NCI-H146 treated with DMSO at 0.1 percent for 48 hours (cell line): Measurements from ENCODE around the gene MICALL2.

ENCODE experiments used
- DNase-seq: peaks from one replicate; lab custom pipeline; 2025; ENCODE audit not compliant: unreplicated experiment; lab: John Stamatoyannopoulos, UW

MICALL2 gene

DNA sequence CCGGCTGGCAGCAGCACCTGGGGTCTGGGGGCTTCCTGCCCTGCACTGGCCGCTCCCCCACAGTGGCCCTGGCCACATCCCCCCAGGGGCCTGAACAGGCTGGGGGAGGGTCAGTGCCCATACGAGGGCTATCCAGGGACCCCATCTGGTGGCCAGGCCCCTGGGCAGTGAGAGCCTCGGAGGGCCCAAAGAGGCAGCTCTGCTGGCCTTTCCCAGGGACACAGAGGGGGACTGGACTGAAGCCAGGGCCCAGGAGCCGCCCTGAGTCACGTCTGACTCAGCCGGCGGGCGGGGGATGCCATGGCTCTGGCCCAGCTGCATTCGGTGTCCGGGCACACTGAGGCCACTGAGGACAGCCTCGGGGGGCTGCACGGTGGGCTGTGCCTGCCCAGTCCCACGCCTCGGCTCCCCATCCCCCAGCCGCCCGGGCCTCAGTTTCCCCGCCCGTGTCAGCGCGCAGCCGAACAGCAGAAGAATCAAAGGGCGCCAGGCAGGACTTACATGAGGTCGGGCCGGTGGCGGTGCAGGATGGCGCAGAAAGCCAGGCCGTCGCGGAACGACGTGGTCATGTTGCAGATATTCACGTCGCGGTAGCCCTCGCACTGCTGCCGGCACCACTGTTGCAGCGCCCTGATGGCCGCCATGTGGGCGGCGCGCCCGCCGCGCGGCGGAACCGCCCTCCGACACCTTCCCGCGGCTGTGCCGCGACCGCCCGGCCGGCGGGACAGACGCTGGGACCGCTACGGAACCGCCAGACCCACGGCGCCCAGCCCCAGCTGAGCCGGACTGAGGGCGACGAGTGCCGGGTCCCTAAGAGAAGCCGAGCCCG lies at the start of gene MICALL2:
MICALL2 (minus strand) TSS at position 788 of the 829 bp plus-strand sequence; CDS start at position 644, 144 bp downstream.
- DNase-seq: no peak

GRCh38 chr7:1508277-1508758 lies 49.0 kb upstream of the MICALL2 start:
- no peak for DNase-seq

- no peak for DNase-seq
Measured at GRCh38 chr7:1505731-1506550, 46.7 kb upstream of the MICALL2 start.

GRCh38 chr7:1503816-1504775 lies 44.8 kb upstream of the MICALL2 start, which contains the start of gene INTS1:
Gene INTS1, minus strand, starts transcription at chr7:1504389. Its CDS starts 429 bp downstream, at chr7:1503960.
- DNase-seq: peak; percentile 91

DNA sequence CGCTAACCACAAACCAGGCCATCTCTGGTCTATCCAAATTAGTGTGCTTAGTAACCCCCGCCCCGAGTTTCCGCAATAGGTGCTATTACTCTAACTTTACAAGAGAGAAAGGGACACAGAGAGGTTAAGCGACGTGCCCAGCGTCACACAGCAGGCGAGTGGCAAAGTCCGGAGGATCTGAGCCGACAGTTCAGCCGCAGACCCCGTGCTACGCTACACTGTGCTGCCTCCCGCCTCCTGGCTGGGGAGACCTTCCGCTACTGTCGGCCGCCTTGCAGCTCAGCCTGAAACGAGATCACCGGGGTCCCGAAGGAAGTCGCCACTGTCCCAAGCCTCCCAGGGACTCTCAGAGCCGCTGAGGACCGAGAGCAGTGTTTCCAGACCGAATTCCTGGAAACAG lies 44.1 kb upstream of the MICALL2 start:
- DNase-seq: no peak

DNA sequence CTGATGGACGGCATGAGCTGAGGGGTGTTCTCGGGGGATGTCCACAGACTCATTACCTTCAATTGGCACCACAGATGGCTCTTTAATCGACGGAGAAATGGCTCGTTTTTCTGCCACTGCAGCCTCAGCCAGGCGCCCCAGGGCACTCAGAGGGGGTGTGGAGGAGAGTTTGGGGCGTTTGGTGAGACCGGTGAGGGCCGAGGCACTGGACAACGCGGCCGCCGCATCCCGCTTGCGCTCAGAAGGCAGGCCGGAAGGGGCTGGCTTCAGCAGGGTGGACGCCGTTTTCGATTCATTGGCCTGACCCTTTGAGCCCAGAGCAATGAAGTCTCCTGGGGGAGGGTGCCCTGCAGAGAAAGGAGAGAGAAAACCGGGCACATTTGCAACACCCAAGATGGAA lies 43.6 kb upstream of the MICALL2 start:
- DNase-seq: no peak

DNA sequence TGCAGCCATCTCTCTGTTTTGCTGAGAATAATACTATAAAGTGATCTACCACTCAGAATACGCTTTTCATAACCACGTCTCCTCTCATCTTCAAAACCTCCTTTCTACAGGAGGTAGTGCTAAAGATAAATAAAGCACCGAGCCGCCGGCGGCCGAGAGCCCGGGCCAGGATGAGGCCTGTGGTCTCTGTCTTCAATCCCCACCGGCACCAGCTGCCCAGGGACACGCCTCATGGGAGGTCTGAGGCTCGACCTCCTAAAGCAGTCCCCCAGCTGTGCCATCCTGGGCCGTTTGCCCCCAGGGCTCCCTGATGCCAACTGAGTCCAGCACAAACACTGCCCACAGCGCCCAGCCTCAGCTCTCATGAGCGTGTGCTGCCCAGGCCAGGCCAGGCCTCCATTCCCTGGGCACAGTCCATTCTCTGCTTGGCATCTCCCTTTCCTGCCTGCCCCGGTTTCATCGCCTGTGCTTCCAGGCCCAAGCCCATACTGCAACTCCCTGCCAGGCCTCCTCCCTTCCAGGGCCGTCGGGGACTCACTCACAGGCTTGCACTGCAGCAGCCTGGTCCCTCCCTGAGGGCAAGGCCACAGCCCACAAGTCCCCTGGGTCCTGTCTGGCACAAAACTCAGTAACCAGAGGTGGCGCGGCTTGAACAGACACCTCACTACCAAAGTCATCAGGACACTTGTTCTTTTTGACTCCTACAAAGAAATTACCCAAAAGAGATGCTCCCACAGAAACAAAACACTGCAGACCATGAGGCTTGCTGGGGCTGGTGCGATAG lies 42.4 kb upstream of the MICALL2 start:
- DNase-seq: no peak

- DNase-seq: no peak
Measured at GRCh38 chr7:1500064-1500807, 41.0 kb upstream of the MICALL2 start.

DNA sequence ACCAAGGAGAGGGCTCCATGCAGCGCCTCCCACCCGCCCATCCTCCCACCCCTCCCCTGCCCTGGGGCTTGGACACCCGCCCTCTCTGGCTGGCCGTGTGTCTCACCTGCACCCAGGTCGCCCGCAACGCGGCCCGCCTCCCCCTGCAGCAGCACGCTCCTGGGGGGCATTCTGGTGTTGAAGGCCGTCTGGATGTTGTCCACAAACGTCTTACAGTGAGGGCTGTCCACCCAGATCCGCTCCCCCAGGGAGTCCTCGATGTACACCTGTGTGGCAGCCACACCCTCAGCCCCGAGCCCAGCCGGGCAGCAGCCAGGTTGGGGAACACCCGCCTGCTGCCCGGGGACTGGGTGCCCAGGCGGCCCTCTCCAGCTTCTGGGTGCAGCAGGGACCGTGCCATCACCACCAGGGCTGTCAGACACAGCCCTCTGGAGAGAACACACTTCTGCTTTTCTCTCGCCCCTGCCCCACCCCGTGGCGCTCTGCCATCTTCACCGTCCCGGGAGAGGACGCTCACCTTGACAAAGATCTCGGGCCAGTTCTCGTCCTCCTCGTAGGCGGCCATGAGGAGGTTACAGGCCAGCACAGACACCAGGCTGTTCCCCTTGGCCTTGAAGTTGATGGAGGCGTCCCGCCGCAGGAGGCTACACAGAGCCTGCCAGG lies 40.2 kb upstream of the MICALL2 start:
- no peak for DNase-seq

DNA sequence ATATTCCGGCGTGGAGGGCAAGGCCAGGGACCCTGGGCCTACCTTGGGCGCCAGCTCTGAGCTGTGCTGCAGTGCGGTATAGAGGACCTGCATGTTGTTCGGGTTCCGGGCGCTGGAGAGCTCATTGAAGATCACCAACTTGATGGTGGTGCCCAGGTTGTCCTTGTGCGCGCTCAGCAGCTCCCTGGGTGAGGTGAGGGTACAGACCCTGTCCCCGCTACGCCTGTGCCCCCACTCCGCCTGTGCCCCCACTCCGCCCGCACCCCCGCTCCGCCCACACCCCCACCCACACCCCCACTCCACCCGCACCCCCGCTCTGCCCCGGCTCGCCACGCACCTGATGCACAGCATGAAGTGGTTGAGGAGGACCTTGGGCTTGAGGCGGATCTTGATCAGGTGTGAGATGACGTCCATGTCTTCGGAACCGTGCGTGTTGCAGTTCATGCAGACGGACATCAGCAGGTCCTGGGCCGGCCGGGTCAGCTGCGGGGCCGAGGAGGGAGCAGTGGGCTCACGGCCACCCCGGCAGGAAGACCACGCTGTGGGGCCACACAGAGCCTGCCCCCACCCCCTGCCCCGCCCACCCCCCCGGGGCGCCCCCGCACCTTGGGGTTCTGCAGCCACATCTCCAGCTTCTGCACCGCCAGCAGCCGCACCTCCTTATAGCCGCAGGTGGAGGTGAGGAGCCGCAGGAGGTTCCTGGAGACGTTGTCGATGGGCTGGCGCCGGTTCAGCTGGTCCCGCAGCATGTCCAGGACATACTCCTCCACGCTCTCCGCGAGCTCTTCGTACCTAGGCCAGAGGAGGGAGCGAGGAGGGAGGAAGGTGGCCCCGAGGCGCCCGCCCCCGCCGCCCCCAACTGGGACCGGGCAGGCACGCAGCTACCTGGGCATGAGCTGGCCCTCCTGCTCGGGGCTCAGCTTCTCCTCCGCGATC lies 39.4 kb upstream of the MICALL2 start:
- no peak for DNase-seq

- no peak for DNase-seq
Measured at GRCh38 chr7:1497293-1497927, 38.1 kb upstream of the MICALL2 start.

DNA sequence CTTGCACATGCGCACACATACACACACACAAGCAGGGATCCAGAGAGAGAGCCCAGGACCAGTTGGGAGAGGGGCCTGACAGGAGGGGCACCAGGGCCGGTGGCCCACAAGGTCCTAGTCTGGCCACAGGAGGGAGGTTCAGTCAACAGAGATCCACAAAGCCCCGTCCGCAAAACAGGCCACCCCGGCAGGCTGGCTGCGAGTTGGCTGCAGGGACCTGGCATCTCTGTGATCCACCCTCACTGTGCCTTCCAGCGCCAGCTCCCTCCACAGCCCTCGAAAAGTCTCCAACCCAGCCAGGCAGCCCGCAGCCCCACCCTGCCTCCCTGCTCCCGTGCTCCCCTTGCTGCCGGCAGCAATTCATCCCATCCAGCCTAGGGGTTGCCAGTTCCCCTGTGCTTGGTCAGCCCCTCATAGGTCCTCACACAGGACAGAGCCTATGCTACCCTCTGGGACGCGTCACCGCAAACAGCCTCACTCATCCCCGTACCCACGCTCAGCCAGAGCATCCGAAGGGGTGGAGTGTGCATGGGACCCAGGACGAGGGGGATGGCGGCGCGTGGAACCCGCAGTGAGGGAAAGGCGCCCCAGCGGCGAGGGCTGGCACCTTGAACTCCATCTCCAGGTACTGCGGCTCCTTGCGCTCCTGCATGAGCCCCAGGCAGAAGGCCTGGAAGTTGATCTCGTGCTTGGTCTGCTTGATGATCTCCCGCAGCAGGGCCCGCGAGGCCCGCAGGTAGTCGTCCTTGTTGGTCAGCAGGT lies 37.4 kb upstream of the MICALL2 start:
- no peak for DNase-seq

GRCh38 chr7:1495564-1496242 lies 36.4 kb upstream of the MICALL2 start:
- no peak for DNase-seq

DNA sequence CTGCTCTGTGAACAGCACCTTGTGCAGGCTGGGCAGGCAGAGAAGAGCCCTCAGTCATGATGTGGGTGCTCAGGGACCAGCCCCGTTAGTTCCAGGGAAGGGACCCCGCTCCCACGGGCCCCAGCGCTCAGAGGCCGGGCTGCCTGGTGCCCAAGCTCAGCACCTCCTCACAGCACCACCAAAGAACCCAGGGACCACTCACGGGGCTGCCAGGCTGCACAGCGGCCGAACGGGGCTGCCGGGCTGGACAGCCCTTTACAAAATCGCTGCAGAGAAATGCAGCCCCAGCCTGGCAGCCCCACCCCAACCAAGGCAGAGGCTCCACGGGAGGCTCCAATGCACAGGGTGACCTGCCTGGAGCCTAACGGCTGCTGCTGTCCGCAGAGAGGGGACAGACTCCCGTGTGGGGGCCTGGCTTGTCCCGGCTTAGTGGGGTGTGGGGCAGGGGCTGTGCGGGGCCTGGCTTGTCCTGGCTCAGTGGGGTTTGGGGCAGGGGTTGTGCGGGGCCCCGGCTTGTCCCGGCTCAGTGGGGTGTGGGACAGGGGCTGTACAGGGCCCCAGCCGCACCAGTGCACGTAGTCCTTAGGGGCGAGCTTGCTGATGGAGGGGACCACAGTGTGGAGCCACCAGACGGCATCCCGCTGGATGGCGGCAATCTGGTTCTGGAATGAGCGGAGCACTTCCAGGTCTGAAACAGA lies 35.7 kb upstream of the MICALL2 start:
- DNase-seq: no peak

GRCh38 chr7:1494447-1494846 lies 35.2 kb upstream of the MICALL2 start:
- no peak for DNase-seq
